ENCODE data around the gene CCDC187.
A peak's percentile ranks its signal among the peaks of the same experiment; 100 is the strongest.

CCDC187 gene

GRCh38 chr9:136335296-136336155 is 31.6 kb upstream of the CCDC187 start:
- no peak overlapping the region for H3K4me3 Mint-ChIP-seq
- H3K27ac Mint-ChIP-seq: no peak overlapping the region
- H3K4me1 Mint-ChIP-seq (ENCODE audit: low read depth in 2 of 2): peaks cover 0 to 4% of the 10 kb centered on the region in 2 donors
- DNase-seq (no peak), ATAC-seq (replicated peaks) (no peak)
- H3K27me3 Mint-ChIP-seq: no peaks in the 10 kb centered on the region
- no peaks in the 10 kb centered on the region for H3K9me3 Mint-ChIP-seq
- peaks cover 3% of the 10 kb centered on the region for H3K36me3 Mint-ChIP-seq (ENCODE audit: insufficient read depth)

DNA sequence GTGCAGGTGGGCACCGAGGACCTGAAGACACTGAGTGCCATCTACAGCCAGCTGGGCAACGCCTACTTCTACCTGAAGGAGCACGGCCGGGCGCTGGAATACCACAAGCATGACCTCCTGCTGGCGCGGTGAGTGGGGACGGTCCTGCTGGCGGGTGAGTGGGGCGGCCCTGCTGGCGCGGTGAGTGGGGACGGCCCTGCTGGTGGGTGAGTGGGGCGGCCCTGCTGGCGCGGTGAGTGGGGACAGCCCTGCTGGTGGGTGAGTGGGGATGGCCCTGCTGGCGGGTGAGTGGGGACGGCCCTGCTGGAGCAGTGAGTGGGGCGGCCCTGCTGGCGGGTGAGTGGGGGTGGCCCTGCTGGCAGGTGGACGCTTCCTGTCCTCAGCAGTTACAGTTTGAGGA is 30.6 kb upstream of the CCDC187 start:
- Mint-ChIP-seq H3K36me3 (ENCODE audit: insufficient read depth) (peaks cover 3% of the 10 kb centered on the region), H3K27ac (no peak overlapping the region), H3K27me3 (no peaks in the 10 kb centered on the region), H3K9me3 (no peaks in the 10 kb centered on the region), H3K4me1 (ENCODE audit: low read depth in 2 of 2) (peaks cover 0 to 4% of the 10 kb centered on the region in 2 donors), H3K4me3 (no peak overlapping the region)
- DNase-seq (no peak), ATAC-seq (replicated peaks) (no peak)

GRCh38 chr9:136333486-136333885 is 29.6 kb upstream of the CCDC187 start:
- H3K9me3 Mint-ChIP-seq: no peaks in the 10 kb centered on the region
- no peak for ATAC-seq (replicated peaks)

DNA sequence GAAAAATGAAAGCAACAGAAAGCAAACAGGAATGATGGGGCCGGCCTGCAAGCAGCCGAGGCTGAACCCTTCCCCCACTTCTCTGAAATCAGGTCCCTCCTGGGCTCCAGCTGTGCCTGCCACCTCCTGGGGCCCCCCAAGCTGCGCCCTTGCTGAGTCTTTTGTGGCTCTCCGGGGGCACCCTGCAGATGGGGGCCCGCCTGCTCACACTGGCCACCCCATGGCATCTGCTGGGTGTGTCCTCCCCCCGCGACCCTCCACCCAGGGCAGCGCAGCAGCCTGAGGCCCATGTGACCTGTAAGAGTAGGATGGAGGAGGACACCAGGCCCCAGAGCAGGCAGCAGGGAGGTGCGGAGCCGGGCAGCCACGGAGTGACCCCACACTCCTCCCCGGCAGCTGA is 29.2 kb upstream of the CCDC187 start:
- Mint-ChIP-seq H3K27me3 (no peaks in the 10 kb centered on the region), H3K27ac (no peak overlapping the region)

More at GRCh38 chr9:136333486-136333885, 29.6 kb upstream of the CCDC187 start:
- no peaks in the 10 kb centered on the region for H3K27me3 Mint-ChIP-seq
- no peak overlapping the region for H3K27ac Mint-ChIP-seq
- DNase-seq: no peak
- peaks cover 0 to 2% of the 10 kb centered on the region in 2 donors for H3K4me1 Mint-ChIP-seq (ENCODE audit: low read depth in 2 of 2)
- H3K36me3 Mint-ChIP-seq (ENCODE audit: insufficient read depth): peaks cover 3% of the 10 kb centered on the region
- H3K4me3 Mint-ChIP-seq: no peak overlapping the region

GRCh38 chr9:136332482-136332983 is 28.6 kb upstream of the CCDC187 start:
- Mint-ChIP-seq H3K36me3 (ENCODE audit: insufficient read depth) (peaks cover 3% of the 10 kb centered on the region), H3K4me3 (no peak overlapping the region), H3K27ac (no peak overlapping the region), H3K4me1 (ENCODE audit: low read depth in 2 of 2) (peaks cover 0 to 2% of the 10 kb centered on the region in 2 donors), H3K9me3 (no peaks in the 10 kb centered on the region), H3K27me3 (no peaks in the 10 kb centered on the region)
- ATAC-seq (replicated peaks) (no peak), DNase-seq (no peak)

More for the DNA sequence above, 29.2 kb upstream of the CCDC187 start:
- Mint-ChIP-seq H3K9me3 (no peaks in the 10 kb centered on the region), H3K36me3 (ENCODE audit: insufficient read depth) (peaks cover 3% of the 10 kb centered on the region), H3K4me1 (ENCODE audit: low read depth in 2 of 2) (peaks cover 0 to 2% of the 10 kb centered on the region in 2 donors), H3K4me3 (no peak overlapping the region)
- ATAC-seq (replicated peaks): no peak
- DNase-seq: no peak

GRCh38 chr9:136331556-136332481 is 27.9 kb upstream of the CCDC187 start:
- ATAC-seq (replicated peaks): no peak
- Mint-ChIP-seq H3K27ac (no peak overlapping the region), H3K4me1 (ENCODE audit: low read depth in 2 of 2) (peaks cover 0 to 2% of the 10 kb centered on the region in 2 donors), H3K4me3 (no peak overlapping the region), H3K9me3 (no peaks in the 10 kb centered on the region), H3K27me3 (no peaks in the 10 kb centered on the region), H3K36me3 (ENCODE audit: insufficient read depth) (peaks cover 3% of the 10 kb centered on the region)
- DNase-seq: no peak

DNA sequence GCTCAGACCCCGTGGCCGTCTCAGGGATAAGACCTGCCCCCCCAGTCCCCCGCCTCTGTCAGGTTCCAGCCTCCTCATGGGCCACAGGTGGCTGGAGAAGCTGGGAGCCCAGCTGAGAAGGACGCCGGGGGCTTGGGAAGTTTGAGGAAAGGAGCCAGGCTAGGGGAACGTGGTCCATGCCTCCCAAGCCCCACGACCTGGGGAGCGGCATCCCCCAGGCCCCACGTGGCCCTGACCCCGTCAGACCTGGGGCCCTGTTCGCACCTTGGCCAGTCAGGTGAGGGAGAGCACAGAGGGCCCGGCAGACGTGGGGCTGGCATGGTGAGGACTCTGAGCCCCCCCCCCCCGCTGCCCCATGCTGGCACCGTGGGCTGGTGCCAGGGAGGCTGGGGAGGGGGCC is 27.1 kb upstream of the CCDC187 start:
- Mint-ChIP-seq H3K4me3 (no peak overlapping the region), H3K27ac (no peak overlapping the region), H3K27me3 (no peaks in the 10 kb centered on the region), H3K36me3 (ENCODE audit: insufficient read depth) (peaks cover 3% of the 10 kb centered on the region), H3K9me3 (no peaks in the 10 kb centered on the region), H3K4me1 (ENCODE audit: low read depth in 2 of 2) (peaks cover 0 to 2% of the 10 kb centered on the region in 2 donors)
- no peak for ATAC-seq (replicated peaks)
- no peak for DNase-seq

DNA sequence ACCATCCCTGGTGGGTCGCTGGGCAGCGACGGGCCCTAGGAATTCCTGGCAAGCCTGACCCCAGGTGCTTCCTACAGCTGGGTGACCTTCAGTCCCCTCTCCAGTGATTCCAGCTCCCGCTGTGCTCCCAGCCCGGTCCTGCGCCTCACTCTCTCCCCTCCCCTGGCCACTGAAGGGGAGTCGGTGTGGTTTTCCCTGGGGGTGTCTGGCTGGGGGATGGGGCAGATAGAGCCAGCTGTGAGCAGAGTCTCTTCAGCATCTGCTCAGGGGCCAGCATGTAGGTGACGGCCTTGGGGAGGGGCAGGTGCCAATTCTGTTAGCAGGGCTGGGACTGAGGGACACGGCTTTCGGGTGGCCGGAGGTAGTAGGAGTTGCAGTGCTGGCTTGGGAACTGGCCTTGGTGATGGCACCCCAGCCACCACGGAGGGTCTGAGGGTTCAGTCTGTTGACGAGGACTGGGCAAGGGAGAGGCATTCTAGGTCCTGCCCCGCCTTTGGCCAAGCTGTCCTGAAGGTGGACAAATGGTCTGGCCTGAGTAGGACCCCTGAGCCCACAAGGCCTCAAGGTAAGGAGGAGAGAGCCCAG is 26.6 kb upstream of the CCDC187 start:
- no peak for DNase-seq
- Mint-ChIP-seq H3K36me3 (ENCODE audit: insufficient read depth) (peaks cover 3% of the 10 kb centered on the region), H3K9me3 (no peaks in the 10 kb centered on the region), H3K4me3 (no peak overlapping the region), H3K4me1 (ENCODE audit: low read depth in 2 of 2) (peaks cover 0 to 2% of the 10 kb centered on the region in 2 donors), H3K27ac (no peak overlapping the region), H3K27me3 (no peaks in the 10 kb centered on the region)
- no peak for ATAC-seq (replicated peaks)

DNA sequence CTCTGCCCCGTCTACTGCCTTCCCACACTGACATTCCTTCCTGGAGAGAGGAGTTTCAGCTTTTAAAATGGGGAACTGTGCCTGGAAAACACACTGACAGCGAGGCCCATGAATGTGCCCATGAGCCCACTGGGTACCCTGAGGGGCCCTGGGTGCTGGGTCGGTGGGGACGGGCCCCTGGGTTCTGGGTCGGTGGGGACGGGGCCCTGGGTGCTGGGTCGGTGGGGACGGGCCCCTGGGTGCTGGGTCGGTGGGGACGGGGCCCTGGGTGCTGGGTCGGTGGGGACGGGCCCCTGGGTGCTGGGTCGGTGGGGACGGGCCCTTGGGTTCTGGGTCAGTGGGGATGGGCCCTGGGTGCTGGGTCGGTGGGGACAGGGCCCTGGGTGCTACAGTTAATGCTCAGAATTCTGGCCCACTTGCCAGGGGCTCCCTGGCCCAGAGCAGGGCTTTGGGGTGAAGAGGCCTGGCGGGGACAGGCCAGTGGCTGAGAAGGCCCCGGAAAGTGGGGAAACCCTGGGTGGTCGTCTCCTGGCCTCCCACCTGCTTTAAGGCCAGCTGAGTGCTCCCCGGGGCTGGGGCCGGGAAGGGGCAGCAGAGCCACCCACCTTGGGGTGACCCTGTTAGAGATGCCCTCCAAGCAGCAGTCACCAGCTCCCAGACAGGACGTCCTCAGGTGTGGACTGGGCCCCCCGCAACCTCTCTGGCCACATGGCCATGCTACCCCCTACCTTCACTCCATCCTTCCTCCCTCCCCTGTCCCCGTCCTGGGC is 25.9 kb upstream of the CCDC187 start:
- no peaks in the 10 kb centered on the region for H3K27me3 Mint-ChIP-seq
- H3K27ac Mint-ChIP-seq: no peak overlapping the region
- peaks cover 0 to 2% of the 10 kb centered on the region in 2 donors for H3K4me1 Mint-ChIP-seq (ENCODE audit: low read depth in 2 of 2)
- no peaks in the 10 kb centered on the region for H3K9me3 Mint-ChIP-seq
- ATAC-seq (replicated peaks) (no peak), DNase-seq (no peak)
- no peak overlapping the region for H3K4me3 Mint-ChIP-seq
- peaks cover 3% of the 10 kb centered on the region for H3K36me3 Mint-ChIP-seq (ENCODE audit: insufficient read depth)

DNA sequence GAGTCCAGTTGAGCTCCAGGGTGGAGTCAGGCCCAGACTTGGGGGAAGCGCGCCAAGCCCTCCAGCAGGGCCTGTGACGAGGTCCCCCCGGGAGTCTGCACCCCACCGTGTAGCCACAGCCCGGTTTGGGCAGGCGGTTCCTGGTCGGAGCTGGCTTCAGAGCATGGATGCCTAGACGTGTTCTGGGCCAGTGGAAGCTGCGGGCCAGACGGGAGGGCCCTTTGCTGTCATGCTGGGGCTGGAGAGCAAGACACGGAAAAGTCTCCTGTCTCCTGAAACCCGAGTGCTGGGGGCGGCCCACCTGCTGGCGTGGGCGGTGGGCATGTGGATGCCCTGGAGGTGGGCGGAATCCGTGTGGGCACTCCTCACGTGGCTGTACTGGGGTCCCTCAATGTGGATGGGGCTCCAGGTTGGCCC is 25.3 kb upstream of the CCDC187 start:
- H3K27ac Mint-ChIP-seq: peak overlapping the region in 1 of 2 donors; percentile 63
- no peaks in the 10 kb centered on the region for H3K27me3 Mint-ChIP-seq
- ATAC-seq (replicated peaks) (no peak), DNase-seq (no peak)
- no peaks in the 10 kb centered on the region for H3K9me3 Mint-ChIP-seq
- peak overlapping the region in 1 of 2 donors; percentile 48 for H3K4me3 Mint-ChIP-seq
- peaks cover 3% of the 10 kb centered on the region for H3K36me3 Mint-ChIP-seq (ENCODE audit: insufficient read depth)
- H3K4me1 Mint-ChIP-seq (ENCODE audit: low read depth in 2 of 2): peaks cover 0 to 2% of the 10 kb centered on the region in 2 donors

- Mint-ChIP-seq H3K9me3 (no peaks in the 10 kb centered on the region), H3K4me3 (peak overlapping the region; percentile 48 to 54), H3K36me3 (ENCODE audit: insufficient read depth) (peaks cover 3% of the 10 kb centered on the region), H3K27me3 (no peaks in the 10 kb centered on the region), H3K4me1 (ENCODE audit: low read depth in 2 of 2) (peaks cover 0 to 2% of the 10 kb centered on the region in 2 donors), H3K27ac (peak overlapping the region in 1 of 2 donors; percentile 63)
- ATAC-seq (replicated peaks): no peak
- no peak for DNase-seq
These were observed 24.7 kb upstream of the CCDC187 start for GRCh38 chr9:136328622-136329041.

DNA sequence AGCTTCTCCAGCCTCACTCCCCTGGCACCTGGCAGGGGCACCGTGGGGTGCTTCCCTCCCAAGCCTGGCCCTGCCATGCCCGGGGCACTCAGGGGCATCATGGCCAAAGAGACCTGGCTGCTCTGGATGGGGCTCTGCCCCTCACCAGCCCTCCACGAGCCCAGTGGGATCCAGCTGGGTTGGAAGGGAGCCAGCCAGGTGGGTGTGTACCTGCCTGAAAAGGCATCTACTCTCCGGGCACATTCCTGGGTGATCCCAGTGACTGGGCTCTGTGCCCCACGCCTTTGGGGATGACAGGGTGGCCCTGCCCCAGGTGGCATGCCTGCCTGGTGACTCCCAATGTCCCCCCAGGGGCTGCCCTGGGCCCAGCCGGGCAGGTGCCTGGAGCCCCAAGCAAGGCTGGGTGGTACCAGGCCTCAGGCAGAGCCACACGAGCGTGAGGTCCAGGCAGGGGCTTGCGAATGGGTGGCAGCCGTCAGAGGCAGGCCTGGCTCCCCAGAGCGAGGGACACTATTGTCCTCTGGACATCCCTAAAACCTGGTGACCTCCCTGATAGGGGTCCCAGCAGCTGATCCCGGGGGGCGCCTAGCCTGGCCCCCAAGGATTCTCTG is 24.2 kb upstream of the CCDC187 start:
- peaks cover 3% of the 10 kb centered on the region for H3K36me3 Mint-ChIP-seq (ENCODE audit: insufficient read depth)
- no peaks in the 10 kb centered on the region for H3K27me3 Mint-ChIP-seq
- ATAC-seq (replicated peaks): no peak
- peak overlapping the region in 1 of 2 donors; percentile 63 for H3K27ac Mint-ChIP-seq
- no peak for DNase-seq
- H3K9me3 Mint-ChIP-seq: no peaks in the 10 kb centered on the region
- H3K4me3 Mint-ChIP-seq: peak overlapping the region in 1 of 2 donors; percentile 48
- H3K4me1 Mint-ChIP-seq (ENCODE audit: low read depth in 2 of 2): peaks cover 0 to 4% of the 10 kb centered on the region in 2 donors

Measured in effector memory CD8-positive, alpha-beta T cell (primary cell).